AG10803 (cell line): Measurements from ENCODE around the gene ERICH6B.

ENCODE experiments used
- DNase-seq: peaks from one replicate; pipeline ENCODE4 v3.0.0; 2010; ENCODE audit warnings: low read depth
- H3K4me3 ChIP-seq: 2 replicates; pipeline ENCODE4 v1.5.1; 2011; ENCODE audit warnings: mild to moderate bottlenecking, low read length, control low read depth
- CTCF ChIP-seq: conservative IDR thresholded peaks from 2 replicates; pipeline ENCODE4 v1.5.1; 2011; ENCODE audit warnings: mild to moderate bottlenecking, low read length, control low read depth, inconsistent platforms

ERICH6B gene

GRCh38 chr13:45500492-45501174, 114.9 kb downstream of the ERICH6B start:
- no peak for TF ChIP-seq CTCF
- no peak overlapping the region for H3K4me3 ChIP-seq
- peak; percentile 90 for DNase-seq

GRCh38 chr13:45496942-45497341, 118.6 kb downstream of the ERICH6B start:
- H3K4me3 ChIP-seq = no peak overlapping the region
- TF ChIP-seq CTCF = no peak
- DNase-seq = no peak

- TF ChIP-seq CTCF = no peak
- DNase-seq = peak; percentile 68
- H3K4me3 ChIP-seq = no peak overlapping the region
Observed at GRCh38 chr13:45492538-45492937, 123.0 kb downstream of the ERICH6B start.
